ENCODE data around the gene CAPG.
"Not testable (repeated sequence)": the region's sequence is repeated elsewhere in the genome, so short reads cannot be mapped to it uniquely, and the experiment has no call there.

CAPG gene

DNA sequence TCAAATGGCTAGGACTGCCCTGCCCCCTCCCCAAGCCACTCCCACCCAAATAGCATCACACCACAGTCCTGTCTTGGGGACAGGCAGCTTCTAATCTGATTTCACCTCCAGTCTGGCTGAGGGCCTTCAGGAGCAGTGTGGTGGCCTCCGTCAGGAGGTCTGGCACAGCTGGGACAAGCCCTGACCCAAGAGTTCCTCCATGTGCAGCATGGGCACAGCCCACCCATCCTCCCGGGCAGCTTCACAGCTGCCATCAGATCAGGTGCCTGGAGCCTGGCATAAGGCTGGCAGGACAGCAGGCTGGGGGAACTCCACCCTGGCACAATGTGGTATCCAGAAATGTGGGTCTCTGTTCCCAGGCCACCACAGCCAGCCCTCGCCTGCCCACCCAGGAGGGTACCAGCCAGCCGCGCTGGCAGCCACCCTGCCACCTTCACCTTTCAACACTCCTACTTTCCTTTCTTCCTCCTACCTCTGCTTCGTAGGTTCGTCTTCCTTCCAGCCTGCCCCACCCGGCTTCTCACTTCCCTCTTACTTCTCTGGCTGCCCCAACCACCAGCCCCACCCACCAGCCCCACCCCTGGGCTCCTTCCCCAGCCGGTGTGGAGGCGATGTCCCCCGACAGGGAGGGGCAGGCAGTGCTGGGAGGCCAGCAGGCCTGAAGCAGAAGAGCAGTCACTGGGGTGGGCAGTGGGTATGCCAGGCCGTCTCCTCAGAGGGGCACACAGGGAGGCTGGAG, at the start of gene CAPG:
TSS of gene CAPG (minus strand) at position 522 of the 739 bp plus-strand sequence. CDS start 8,221 bp downstream, outside the sequence.
- peak; percentile 65 for DNase-seq

DNA sequence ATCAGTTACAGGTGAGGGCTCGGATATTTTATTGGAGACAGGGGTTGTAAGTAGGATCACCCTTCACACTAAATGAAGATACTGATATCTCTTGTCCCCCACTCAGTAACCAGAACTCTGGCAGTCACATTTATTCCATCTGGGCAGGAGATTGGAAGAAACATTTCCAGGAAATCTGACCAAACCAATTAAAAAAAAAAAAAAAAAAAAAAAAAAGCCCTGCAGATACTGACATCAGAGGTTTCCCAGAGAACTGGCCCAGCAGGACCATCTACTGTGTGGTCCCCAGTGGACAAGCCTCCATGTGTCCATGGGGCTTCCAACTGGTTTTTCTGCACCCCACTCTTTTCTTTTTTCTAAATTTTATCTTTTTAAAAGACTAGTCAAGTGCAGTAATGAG, 49.6 kb upstream of the CAPG start:
- DNase-seq, result no peak

DNA sequence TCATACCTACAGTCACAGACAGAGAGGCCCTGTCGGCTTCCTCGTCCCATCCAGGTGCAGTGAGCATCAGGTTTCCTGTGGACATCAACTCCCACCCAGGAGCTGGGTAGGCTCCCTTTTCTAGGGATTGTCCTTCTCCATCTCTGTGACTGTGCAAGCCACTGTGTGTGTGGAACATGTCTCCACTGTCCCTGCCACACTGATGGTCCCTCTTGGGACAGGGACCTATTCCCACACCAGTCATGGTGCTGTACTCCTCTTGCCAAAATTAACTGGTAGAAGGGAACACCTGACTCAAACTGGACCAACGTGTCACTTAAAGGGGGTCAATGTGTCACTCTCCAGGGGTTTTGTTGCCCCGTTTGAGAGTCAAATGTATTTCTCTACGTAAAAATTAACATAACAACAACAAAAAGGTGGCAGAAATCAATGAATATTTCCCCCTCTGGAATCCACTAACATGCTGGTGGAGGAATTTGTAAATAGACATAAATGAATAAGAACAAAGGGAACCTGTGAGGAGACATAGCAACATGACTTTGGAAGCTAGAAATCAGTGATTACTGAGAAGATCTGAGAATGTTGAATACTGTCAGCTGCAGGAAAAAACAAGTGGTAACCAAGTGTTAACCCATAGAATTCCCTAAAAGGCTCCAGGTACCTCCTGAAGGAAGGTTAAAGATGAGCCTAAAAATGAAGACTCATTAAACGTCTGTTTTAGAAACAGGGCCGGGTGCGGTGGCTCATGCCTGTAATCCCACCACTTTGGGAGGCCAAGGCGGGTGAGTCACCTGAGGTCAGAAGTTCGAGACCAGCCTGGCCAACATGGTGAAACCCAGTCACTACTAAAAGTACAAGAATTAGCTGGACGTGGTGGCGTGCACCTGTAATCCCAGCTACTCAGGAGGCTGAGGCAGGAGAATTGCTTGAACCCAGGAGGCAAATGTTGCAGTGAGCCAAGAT, 48.7 kb upstream of the CAPG start:
- DNase-seq, result no peak

GRCh38 chr2:85457877-85458316, 47.7 kb upstream of the CAPG start:
- no peak for DNase-seq

DNA sequence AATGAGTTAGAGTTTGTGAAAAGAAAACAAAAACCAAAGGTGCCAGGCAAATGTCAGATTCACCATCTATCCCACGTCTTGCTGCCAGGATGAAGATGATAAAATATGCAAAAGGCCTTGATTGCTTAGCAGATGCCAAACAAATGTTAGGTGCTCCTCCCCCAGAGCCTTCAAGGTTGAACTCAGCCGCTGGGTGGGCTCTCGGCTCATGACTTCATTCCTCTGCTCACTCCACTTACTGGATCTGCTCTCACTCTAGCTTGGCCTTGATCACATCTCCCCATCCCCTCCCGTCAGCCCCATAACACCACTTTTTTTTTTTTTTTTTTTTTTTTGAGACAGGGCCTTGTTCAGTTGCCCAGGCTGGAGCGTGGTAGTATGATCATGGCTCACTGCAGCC, 46.9 kb upstream of the CAPG start:
- DNase-seq, result no peak

DNA sequence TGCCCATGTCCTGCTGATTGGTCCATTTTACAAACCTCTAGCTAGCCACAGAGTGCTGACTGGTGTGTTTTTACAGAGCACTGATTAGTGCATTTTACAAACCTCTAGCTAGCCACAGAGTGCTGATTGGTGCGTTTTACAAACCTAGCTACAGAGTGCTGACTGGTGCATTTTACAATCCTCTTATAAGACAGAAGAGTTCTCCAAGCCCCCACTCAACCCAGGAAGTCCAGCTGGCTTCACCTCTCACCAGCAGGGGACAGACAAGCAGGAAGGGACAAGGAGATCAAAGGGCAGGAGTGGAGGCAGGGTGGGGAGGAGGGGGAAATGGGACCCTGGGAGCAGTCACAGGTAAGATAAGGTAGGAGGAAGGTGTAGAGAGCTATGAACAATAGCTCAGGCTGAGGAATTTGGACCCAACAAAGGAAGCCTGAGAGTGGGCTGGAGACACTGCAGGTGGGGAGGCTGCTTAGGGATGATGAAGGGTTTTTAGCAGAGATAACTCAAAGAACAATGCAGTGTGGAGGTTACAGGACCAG, 45.5 kb upstream of the CAPG start:
- DNase-seq, result no peak

- DNase-seq, result no peak
Observed at GRCh38 chr2:85453571-85453970, 43.4 kb upstream of the CAPG start.

- DNase-seq, result no peak
Observed at GRCh38 chr2:85452237-85452636, 42.1 kb upstream of the CAPG start.

GRCh38 chr2:85449214-85449588, 39.0 kb upstream of the CAPG start:
- DNase-seq, result no peak

DNA sequence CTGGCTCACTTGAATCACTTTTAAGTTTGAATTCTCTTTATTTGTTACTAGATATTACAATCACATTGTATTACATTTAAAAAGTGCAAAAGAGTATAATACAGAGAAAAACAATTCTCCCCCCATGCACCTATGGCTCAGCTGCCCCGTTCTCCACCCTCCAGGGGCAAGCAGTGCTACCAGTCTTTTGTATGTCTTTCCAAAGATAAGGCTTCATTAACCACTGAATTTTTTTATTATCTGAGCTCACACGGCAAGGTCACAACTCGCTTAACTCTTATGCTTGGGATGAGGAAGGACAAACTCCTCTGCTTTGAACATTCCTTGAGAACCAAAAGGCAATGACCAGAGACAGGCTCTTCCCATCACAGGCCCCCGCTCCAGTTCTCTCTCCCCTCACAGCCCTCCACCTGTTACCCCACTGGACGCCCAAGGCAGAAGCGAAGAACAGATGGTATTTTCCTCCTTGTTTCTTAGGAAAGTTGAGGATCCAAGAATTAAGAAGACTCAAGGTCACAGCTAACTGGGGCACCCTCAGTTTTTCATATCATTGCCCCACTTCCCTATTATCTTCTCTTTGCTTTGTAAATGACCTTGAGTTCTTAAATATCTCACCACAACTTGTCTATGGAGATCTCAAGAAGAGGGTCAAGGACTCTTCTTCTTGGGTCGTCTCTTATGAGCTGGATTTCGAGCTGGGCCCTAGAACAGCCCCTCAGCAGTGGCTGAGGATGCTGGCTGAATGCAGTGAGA, 38.5 kb upstream of the CAPG start:
- no peak for DNase-seq

DNA sequence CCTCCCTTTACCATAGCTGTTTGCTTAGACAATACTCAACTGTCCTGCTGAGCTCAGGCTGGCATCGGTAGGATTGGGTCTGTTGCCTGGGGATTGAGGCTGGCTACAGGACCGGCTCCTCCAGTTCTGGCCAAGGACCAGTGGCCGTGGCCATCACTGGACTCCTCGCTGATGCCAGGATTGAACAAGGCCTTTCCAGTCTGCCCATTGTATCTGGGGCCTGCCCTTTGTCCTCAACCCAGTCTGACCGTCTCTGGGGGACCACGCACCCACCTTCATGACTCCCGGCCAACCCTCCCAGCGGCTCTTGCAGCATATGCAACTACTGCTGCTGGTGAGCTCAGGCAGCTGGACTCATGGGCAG, 37.0 kb upstream of the CAPG start:
- no peak for DNase-seq

- DNase-seq, result no peak
Observed at GRCh38 chr2:85446296-85447221, 36.4 kb upstream of the CAPG start.

DNA sequence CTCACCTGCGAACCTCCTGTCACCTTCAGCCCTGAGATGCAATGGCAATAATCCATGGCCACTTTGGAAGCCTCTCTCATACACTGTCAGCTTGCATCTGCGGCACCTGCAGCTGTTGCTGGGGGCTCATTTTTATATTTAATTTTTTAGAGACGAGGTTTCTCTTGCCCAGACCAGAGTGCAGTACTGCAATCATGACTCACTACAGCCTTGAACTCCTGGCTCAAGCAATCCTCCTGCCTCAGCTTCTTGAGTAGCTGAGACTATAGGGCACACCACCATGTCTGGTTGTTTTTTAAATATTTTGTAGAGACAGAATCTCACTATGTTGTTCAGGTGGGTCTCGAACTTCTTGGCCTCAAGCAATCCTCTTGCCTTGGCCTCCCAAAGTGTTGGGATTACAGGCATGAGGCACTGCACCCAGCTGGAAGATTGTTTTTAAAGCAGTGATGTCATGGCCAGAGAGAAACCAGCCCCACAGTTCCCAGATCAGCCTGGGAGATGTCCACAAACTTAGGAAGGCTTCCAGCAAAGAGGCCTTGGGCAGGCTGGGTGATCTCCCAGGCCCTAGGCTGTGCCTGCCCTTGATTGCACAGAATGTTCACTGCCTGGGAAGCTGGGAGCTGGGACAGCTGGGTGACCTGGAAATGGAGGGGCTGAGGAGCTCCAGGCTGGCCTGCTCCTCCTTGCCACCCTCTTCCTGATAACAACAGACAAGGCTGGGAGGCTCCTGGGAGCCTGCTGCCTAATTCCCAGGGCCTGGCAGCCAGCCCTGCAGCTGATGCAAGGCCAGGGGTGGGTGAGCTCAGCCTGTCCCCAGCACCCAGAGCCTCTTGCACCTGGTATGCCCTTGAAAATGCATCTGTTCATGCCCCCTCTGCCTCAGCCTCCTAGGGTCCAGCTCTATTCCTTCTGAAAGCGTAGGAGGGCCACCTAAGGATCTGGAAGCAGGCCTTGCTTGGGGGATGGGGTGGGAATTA, 35.4 kb upstream of the CAPG start:
- no peak for DNase-seq

- DNase-seq, result no peak
Observed at GRCh38 chr2:85444629-85445172, 34.5 kb upstream of the CAPG start.

GRCh38 chr2:85441864-85442263, 31.7 kb upstream of the CAPG start:
- DNase-seq, result no peak

- DNase-seq, result no peak
Observed at GRCh38 chr2:85440729-85441128, 30.6 kb upstream of the CAPG start.

DNA sequence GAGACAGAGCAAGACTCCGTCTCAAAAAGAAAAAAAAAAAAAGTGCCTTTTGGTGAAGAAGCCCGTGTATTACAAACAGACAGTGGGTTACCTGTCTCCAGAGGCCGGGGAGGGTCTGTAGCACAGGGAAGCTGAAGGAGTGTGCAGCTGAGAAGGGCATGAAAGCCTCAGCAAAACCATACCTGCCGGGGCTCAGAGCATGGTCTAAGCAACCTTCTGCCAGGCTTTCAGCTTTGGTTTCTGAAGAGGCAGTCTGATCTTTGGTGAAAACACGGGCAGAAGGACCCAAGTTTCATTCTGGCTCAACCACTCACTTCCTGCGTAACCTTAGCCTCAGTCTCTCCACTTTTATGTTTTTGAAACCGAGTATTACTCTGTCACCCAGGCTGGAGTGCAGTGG, 29.8 kb upstream of the CAPG start:
- DNase-seq, result peak; percentile 37

DNA sequence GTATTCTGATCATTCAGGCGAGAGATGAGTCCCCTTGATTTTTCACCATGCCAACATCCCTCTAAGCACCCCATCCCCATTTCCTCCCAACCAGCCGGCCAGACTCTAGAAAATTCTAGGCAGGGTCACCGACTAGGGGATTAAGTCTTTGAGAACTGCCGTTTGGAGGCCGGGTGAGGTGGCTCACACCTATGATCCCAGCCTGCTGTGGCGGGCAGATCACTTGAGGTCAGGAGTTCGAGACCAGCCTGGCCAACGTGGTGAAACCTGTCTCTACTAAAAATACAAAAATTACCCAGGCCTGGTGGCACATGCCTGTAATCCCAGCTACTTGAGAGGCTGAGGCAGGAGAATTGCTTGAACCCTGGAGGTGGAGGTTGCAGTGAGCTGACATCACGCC, 29.4 kb upstream of the CAPG start:
- not testable (repeated sequence) for DNase-seq

GRCh38 chr2:85439025-85439472, 28.9 kb upstream of the CAPG start:
- no peak for DNase-seq

All from stimulated activated CD4-positive, alpha-beta T cell treated with anti-CD3 and anti-CD28 coated beads, Interleukin-15, amount 100 ng/mL, for 24 hours (primary cell).